Activated T-cell treated with anti-CD3 and anti-CD28 coated beads, Interleukin-2, amount 50 U/mL, for 72 hours (primary cell): ENCODE results near the gene F7. TPM values are rescaled to one million over a fixed set of nuclear protein-coding genes. Genes with fewer than 3 reads are reported as not detected.

Source experiments
- ATAC-seq, 2 donors: fragments of 150-1000 bp; cut with Tn5 transposase; replicated peaks in 1 of 2; 2 replicates each; pipeline ENCODE4 v1.10.0; 2021; ENCODE audit warnings: moderate library complexity in 2 of 2, mild to moderate bottlenecking in 1 of 2
- DNase-seq, 2 donors: peaks; one replicate each; pipeline ENCODE4 v3.0.0; 2021 to 2022; ENCODE audit warnings: mixed read lengths in 1 of 2
- H3K27ac Mint-ChIP-seq: one replicate; pipeline ENCODE4 v1.8.0; 2022; ENCODE audit warnings: mild to moderate bottlenecking, moderate library complexity, mixed read lengths
- H3K27me3 Mint-ChIP-seq: one replicate; pipeline ENCODE4 v1.8.0; 2022; ENCODE audit warnings: low read depth, mixed read lengths
- H3K36me3 Mint-ChIP-seq, 2 donors: one replicate each; pipeline ENCODE4 v1.8.0; 2022; ENCODE audit warnings: mixed read lengths in 2 of 2, mild to moderate bottlenecking in 1 of 2; ENCODE audit not compliant: insufficient read depth in 2 of 2
- H3K4me1 Mint-ChIP-seq: one replicate; pipeline ENCODE4 v1.8.0; 2022; ENCODE audit warnings: low read depth, mixed read lengths
- H3K4me3 Mint-ChIP-seq, 2 donors: one replicate each; pipeline ENCODE4 v1.8.0; 2022; ENCODE audit warnings: mild to moderate bottlenecking in 2 of 2, mixed read lengths in 2 of 2, moderate library complexity in 2 of 2
- H3K9me3 Mint-ChIP-seq, 2 donors: one replicate each; pipeline ENCODE4 v1.8.0; 2022; ENCODE audit warnings: mixed read lengths in 2 of 2
- total RNA-seq, 2 donors: library from RNA; stranded (reverse); gene quantifications; one replicate each; pipeline ENCODE4 v1.2.3, GENCODE V29; 2022

Gene F7
- total RNA-seq, 2 donors from 2014 or later = not detected

DNA sequence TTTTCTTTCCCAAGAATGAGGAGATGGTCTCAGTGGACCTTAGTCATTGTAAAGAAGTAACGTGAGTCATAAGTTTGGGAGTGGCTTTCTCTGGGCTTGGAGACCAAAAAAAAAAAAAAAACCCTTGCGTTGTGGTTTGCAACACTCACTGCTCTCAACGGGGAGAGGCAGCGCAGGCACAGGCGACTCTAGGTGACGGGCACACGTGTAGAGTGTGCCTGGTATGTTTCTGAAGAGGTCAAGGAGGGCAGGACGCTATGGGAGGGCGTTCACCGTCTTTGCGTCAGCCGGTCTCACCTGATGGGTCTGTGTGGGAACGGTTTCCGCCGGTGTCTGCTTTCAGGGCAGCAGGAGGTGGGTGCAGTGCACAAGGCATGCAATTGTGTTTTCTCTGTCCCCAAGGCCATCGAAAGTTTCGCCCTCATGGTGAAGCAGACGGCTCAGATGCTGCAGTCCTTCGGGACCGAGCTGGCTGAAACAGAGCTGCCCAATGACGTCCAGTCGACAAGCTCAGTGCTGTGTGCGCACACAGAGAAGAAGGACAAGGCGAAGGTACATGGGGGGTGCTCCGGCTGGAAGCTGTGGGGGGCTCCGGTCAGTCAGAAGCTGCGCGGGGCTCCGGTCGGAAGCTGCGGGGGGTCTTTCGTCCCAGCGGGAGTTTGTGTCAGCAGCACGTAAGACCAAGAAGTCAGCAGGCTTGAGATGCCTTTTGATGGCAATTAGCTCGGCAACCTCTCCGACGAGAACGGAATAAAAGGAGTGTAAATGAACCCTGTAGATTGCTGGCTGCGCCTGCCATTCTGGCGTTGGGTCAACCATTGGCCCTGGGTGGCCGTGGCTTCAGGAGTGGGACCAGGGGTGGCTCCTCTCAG is 40.8 kb upstream of the F7 start:
- Mint-ChIP-seq H3K4me3 (no peak overlapping the region), H3K4me1 (no peaks in the 10 kb centered on the region), H3K36me3 (no peaks in the 10 kb centered on the region), H3K27me3 (no peaks in the 10 kb centered on the region), H3K9me3 (no peaks in the 10 kb centered on the region), H3K27ac (no peak overlapping the region)
- DNase-seq (no peak), ATAC-seq (no peak)

DNA sequence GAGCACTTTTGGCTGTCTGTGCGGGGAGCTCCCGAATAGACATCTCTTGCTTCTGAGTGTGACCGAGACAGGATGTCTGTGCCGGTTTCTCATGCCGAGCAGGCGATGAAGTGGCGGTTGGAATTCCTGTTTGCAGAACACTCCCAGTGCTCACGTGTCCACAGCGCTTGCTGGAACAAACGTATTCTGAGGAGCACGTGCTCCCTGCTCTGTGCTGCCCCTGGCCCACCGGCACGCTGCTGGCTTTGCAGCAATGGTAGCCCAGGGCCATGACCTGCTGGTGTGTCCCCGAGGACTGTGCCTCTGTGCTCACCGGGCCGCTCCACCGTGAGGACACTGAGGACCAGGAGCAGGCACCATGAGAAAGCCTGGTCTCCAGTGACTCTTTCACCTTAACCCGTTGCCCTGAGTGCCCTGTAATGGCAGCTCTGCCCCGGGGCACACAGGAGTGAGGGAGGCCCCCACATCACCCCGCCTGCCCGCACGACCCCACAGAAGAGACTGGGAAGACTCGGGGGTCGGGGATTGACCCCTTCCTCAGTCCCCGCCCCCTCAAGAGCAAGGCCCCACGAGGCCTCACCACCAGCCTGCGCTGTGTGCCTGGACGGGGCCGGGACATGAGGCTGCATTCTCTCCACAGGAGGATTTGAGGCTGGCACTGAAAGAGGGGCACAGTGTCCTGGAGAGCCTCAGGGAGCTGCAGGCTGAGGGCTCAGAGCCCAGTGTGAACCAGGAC is 40.0 kb upstream of the F7 start:
- Mint-ChIP-seq H3K27ac (no peak overlapping the region), H3K4me3 (no peak overlapping the region), H3K4me1 (no peaks in the 10 kb centered on the region), H3K9me3 (no peaks in the 10 kb centered on the region), H3K27me3 (no peaks in the 10 kb centered on the region), H3K36me3 (no peaks in the 10 kb centered on the region)
- DNase-seq (no peak), ATAC-seq (no peak)

DNA sequence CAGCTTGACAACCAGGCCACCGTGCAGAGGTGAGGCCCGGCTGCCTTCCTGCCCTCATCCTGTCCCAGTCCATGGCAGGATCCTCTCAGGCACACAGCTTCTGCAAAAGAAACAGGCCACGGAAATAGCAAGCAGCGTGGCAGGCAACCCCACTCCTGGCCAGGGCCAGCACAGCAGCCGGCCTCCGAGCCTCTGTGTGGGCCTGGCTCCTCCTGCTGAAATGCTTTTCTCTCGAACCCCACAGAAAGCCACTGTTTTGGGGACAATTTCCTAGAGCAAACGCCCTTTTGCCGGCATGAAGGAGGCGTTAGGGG is 39.5 kb upstream of the F7 start:
- DNase-seq = no peak

DNA sequence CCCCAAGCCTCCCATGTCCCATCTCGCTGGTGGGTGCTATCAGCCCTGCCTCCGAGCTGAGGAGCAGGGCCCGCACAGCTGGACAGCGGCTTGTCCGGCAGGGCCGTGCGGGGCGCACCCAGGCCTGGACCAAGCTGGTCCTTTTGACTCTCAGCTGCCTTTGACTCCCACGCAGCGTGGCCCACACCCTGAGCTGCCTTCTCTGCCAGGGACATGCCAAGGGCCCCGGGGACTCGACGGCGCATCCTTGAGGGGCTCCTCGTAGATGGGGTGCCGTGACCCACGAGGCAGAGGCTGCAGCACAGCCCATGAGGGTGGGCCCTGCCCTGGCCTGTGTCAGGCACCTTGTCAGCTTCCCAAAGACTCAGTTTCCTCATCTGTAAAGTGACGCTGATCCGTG is 38.8 kb upstream of the F7 start:
- H3K4me3 Mint-ChIP-seq = no peak overlapping the region
- ATAC-seq (no peak), DNase-seq (no peak)
- peaks cover 0 to 2% of the 10 kb centered on the region in 2 donors for H3K9me3 Mint-ChIP-seq
- H3K36me3 Mint-ChIP-seq = peaks cover 0 to 1% of the 10 kb centered on the region in 2 donors
- H3K27me3 Mint-ChIP-seq = no peaks in the 10 kb centered on the region
- no peaks in the 10 kb centered on the region for H3K4me1 Mint-ChIP-seq
- H3K27ac Mint-ChIP-seq = no peak overlapping the region

More for the DNA sequence above, 39.5 kb upstream of the F7 start:
- Mint-ChIP-seq H3K4me1 (no peaks in the 10 kb centered on the region), H3K36me3 (no peaks in the 10 kb centered on the region), H3K27ac (no peak overlapping the region), H3K27me3 (no peaks in the 10 kb centered on the region), H3K4me3 (no peak overlapping the region), H3K9me3 (no peaks in the 10 kb centered on the region)
- no peak for ATAC-seq

DNA sequence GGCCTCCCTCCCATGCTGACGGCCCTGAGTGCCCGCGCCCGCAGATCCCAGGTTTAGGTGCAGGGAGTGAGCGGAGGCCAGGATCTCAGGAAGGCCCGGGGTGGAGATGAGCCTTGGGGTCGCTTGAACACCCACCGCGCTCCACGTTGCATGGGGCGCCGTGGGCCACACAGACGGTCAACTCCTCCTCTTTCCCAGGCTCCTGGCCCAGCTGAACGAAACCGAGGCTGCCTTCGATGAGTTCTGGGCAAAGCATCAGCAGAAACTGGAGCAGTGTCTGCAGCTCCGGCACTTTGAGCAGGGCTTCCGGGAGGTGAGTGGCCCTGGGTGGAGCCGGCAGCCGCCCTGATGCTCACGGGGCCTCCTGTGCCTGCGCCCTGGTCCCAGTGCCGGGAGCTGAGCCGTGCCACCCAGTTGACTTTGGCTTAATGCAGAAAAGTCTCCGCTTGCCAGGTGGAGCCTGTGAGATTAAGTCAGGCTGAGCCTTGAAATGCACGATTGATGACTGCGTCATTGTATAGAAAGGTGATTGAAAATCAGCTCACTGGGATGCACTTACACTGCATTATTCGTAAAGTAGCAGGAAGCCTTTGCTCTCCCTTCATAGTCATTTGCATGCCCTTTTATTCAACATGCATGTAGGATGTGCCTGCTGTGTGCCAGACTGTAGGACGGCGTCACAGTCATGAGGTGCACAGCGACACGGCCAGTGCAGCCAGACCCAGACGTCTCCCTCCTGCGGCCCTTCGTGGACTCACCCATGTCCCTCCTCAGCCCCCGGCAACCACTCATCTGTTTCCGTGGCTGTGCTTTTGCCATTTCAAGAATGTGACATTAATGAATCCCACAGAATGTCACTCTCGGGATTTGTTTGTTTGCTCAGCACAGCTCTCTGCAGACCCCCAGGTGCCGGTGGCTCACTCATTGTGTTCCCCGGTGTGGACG is 35.5 kb upstream of the F7 start:
- Mint-ChIP-seq H3K4me1 (no peaks in the 10 kb centered on the region), H3K27ac (no peak overlapping the region), H3K9me3 (peaks cover 0 to 2% of the 10 kb centered on the region in 2 donors), H3K4me3 (no peak overlapping the region), H3K27me3 (no peaks in the 10 kb centered on the region), H3K36me3 (peaks cover 2 to 3% of the 10 kb centered on the region in 2 donors)
- DNase-seq = no peak
- ATAC-seq = no peak

DNA sequence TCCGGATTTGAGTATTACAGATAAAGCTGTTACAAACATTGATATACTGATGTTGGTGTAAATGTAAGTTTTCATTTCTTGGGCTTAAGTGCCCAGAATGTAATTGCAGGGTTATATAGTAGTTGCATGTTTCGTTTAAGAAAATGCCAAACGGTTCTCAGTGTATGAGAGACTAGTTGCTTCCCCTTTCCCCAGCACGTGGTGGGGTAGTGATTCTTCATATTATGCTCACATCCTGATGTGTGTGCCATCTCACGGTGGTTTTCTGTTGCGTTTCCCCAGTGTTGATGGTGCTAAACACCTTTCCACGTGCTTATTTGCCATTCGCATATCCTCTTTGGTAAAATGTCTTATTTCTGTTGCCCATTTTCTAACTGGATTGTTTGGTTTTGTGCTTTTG is 34.7 kb upstream of the F7 start:
- DNase-seq = no peak
- Mint-ChIP-seq H3K36me3 (peaks cover 2 to 3% of the 10 kb centered on the region in 2 donors), H3K27me3 (no peaks in the 10 kb centered on the region), H3K4me1 (no peaks in the 10 kb centered on the region), H3K27ac (no peak overlapping the region), H3K4me3 (no peak overlapping the region), H3K9me3 (peaks cover 0 to 2% of the 10 kb centered on the region in 2 donors)
- no peak for ATAC-seq

DNA sequence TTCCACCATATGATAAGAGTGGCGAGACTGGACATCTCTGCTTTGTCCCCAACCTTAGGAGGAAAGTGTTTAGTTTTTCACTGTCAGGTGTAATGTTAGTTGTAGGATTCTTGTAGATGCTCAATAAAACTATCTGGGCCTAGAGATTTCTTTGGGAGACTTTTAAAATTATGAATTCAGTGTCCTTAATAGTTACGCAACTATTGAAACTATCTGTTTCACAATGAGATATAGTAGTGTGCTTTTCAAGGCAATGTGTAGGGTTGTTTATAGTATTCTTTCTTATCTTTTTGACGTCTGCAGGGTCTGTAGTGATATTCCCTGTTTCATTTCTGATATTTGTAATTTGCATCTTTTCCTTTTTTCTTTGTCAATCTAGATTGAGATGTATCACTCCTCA is 33.2 kb upstream of the F7 start:
- peaks cover 2 to 3% of the 10 kb centered on the region in 2 donors for H3K36me3 Mint-ChIP-seq
- H3K9me3 Mint-ChIP-seq = peaks cover 0 to 2% of the 10 kb centered on the region in 2 donors
- no peaks in the 10 kb centered on the region for H3K27me3 Mint-ChIP-seq
- no peak overlapping the region for H3K27ac Mint-ChIP-seq
- ATAC-seq (no peak), DNase-seq (no peak)
- H3K4me3 Mint-ChIP-seq = no peak overlapping the region
- H3K4me1 Mint-ChIP-seq = no peaks in the 10 kb centered on the region

DNA sequence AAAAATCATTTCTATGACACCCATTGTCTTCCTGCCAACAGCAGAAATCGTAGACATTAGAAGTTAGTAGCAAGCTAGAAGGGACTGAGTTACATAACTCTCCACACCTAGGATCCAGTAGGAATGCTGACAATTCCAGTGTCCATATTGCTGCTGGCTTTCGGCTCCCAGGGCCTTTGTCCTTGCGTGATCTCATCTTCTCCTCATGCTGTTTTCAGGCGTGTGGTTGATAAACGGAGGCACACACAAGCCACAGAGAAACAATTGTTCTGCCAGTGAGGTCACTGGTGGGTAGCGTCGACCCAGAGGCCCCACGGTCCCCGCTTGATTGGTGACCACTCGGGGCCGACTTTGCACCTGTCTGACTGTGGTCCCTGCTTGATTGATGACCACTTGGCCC is 31.6 kb upstream of the F7 start:
- H3K4me1 Mint-ChIP-seq = no peaks in the 10 kb centered on the region
- no peak overlapping the region for H3K4me3 Mint-ChIP-seq
- H3K27me3 Mint-ChIP-seq = no peaks in the 10 kb centered on the region
- peaks cover 0 to 2% of the 10 kb centered on the region in 2 donors for H3K9me3 Mint-ChIP-seq
- peaks cover 2 to 3% of the 10 kb centered on the region in 2 donors for H3K36me3 Mint-ChIP-seq
- H3K27ac Mint-ChIP-seq = no peak overlapping the region
- DNase-seq (no peak), ATAC-seq (no peak)

DNA sequence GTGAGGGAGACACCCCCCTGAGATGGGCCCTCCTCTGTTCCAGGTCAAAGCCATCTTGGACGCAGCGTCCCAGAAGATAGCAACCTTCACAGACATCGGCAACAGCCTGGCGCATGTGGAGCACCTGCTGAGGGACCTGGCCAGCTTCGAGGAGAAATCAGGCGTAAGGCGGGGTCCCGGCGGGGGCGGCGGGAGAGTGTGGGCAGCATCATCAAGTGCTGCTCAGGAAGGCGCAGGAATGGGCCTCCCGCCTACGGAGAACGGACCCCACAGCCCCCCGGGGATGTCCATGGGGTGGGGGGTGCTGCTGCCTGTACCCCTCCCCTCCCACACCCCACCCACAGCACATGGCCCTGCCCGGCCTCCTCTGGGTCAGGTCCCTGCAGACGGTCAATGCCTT is 31.2 kb upstream of the F7 start:
- peaks cover 0 to 2% of the 10 kb centered on the region in 2 donors for H3K9me3 Mint-ChIP-seq
- H3K4me1 Mint-ChIP-seq = no peaks in the 10 kb centered on the region
- no peak overlapping the region for H3K4me3 Mint-ChIP-seq
- no peak overlapping the region for H3K27ac Mint-ChIP-seq
- peaks cover 2 to 3% of the 10 kb centered on the region in 2 donors for H3K36me3 Mint-ChIP-seq
- H3K27me3 Mint-ChIP-seq = no peaks in the 10 kb centered on the region
- no peak for DNase-seq
- ATAC-seq = no peak

DNA sequence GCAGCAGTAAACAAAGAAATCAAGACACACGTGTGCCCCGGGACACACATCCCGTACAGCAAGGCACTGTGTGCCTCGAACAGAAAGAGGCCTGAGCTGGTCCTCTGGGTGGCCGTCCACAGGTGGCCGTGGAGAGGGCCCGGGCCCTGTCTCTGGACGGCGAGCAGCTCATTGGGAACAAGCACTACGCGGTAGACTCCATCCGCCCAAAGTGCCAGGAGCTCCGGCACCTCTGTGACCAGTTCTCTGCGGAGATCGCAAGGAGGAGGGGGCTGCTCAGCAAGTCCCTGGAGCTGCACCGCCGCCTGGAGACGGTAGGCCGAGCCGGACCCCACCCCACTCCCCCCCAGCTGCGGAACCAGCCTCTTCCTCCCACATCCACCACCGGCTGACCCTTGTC is 30.7 kb upstream of the F7 start:
- Mint-ChIP-seq H3K4me3 (no peak overlapping the region), H3K4me1 (no peaks in the 10 kb centered on the region), H3K36me3 (peaks cover 2 to 3% of the 10 kb centered on the region in 2 donors), H3K27me3 (no peaks in the 10 kb centered on the region), H3K9me3 (peaks cover 0 to 2% of the 10 kb centered on the region in 2 donors), H3K27ac (no peak overlapping the region)
- DNase-seq = no peak
- ATAC-seq = no peak

DNA sequence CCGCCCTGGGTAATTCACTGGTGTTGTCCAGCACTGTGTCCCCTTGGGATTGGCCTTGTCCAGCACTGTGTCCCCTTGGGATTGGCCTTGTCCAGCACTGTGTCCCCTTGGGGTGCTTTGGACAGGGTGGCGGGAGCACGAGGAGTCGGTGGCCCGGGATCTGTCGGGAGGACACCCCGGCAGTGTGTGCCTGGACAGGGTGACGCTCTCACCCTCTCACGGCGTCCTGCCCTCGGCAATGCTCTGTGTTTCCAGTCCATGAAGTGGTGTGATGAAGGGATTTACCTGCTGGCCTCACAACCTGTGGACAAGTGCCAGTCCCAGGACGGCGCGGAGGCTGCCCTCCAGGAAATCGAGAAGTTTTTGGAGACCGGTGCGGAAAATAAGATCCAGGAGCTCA is 29.9 kb upstream of the F7 start:
- DNase-seq (no peak), ATAC-seq (no peak)
- no peak overlapping the region for H3K4me3 Mint-ChIP-seq
- peaks cover 2 to 3% of the 10 kb centered on the region in 2 donors for H3K36me3 Mint-ChIP-seq
- H3K27me3 Mint-ChIP-seq = no peaks in the 10 kb centered on the region
- no peak overlapping the region for H3K27ac Mint-ChIP-seq
- H3K9me3 Mint-ChIP-seq = peaks cover 0 to 2% of the 10 kb centered on the region in 2 donors
- H3K4me1 Mint-ChIP-seq = no peaks in the 10 kb centered on the region

DNA sequence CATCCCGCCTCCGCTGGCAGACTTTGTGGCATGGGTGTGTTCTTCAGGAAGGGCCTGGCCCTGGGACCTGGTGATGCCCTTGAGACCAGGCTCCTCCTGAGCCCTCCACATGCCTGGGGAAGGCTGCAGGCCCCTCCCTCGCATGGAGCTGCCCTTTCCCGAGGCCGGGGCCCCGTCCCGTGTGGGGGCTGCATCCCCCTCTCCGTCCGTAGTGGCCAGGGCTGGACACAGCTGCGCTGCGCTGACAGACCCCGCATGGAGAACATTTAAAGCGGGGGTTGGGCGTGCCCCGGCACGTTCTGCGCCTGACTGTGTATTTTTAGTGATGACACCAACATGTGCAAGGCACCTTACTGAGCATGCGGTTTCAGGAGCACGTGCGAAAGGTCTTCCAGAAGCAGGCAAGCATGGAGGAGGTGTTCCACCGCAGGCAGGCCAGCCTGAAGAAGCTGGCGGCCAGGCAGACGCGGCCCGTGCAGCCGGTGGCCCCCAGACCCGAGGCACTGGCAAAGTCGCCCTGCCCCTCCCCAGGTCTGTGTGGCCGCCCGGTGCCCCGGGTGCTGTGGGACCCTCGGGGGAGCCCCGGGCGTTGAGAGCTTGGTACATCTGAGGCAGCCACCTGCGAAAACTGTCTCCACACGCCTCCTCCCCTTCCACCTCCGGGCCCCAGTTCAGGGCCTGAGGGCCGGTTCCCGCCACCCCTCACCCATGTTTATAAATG is 28.8 kb upstream of the F7 start:
- Mint-ChIP-seq H3K4me3 (no peak overlapping the region), H3K36me3 (peaks cover 2% of the 10 kb centered on the region in 2 donors), H3K4me1 (no peaks in the 10 kb centered on the region), H3K9me3 (no peaks in the 10 kb centered on the region), H3K27ac (no peak overlapping the region), H3K27me3 (no peaks in the 10 kb centered on the region)
- no peak for ATAC-seq
- DNase-seq = no peak
